ENCODE measurements around the gene EFNA5. TPM values are rescaled to one million over a fixed set of nuclear protein-coding genes. Genes with fewer than 3 reads are reported as not detected.

EFNA5 gene
- total RNA-seq, 1 experiment from 2014 or later, result 0.22 TPM

DNA sequence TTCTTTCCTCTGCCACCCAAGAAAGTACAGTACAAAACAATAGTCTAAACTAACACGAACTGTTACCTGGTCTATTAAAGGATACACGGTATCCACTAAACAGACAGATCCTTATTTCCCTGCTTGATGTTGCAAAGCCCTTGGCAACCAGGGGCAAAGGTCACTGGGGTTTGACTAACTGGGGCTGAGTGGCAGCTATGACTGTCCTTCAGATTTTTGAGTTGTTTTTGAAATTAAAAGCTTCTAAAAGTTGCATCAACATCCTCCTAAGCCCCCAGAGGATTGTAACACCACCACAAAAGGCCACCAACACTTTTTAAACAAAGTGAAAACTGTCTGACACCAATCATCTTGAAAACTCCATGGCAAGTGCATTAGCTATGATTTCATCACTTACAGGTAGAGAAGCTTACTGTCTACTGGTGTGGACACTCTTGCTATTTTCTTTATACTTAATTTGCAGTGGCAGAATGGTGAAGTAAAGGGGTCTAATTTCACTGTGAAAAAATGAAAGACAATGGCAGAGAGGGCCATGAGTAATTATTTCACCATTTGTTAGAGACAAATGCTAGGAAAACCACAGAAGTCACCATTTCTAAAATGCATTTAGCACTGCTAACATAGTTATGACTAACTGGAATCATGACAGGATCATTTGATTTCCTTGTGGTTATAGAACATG, 292.4 kb downstream of the EFNA5 start:
- Histone ChIP-seq H3K9me3 (ENCODE audit: control insufficient read depth in 1 of 2, insufficient read depth in 1 of 2, low read depth in 1 of 2, low read length in 2 of 2) (no peaks in the 10 kb centered on the region), H3K27ac (ENCODE audit: low read depth, low read length) (no peak overlapping the region), H3K27me3 (ENCODE audit: insufficient read depth, low read length) (no peaks in the 10 kb centered on the region), H3K9me2 (ENCODE audit: insufficient read depth) (no peaks in the 10 kb centered on the region), H3K4me3 (replicated peaks in 1 of 2; ENCODE audit: low read depth in 1 of 2, low read length in 2 of 2) (no peak overlapping the region), H3K4me2 (ENCODE audit: low read length) (no peak overlapping the region), H3K36me3 (ENCODE audit: control insufficient read depth in 1 of 2, insufficient read depth in 2 of 2, low read length in 2 of 2) (no peaks in the 10 kb centered on the region), H3K79me2 (ENCODE audit: insufficient read depth, low read length) (no peaks in the 10 kb centered on the region), H3K9ac (ENCODE audit: low read length) (no peak overlapping the region), H2AFZ (ENCODE audit: low read depth, low read length, poor library complexity, severe bottlenecking) (no peak overlapping the region), H3K4me1 (ENCODE audit: control insufficient read depth in 1 of 2, insufficient read depth in 2 of 2, low read length in 2 of 2) (peaks cover 12 to 22% of the 10 kb centered on the region in 2 experiments), H4K20me1 (ENCODE audit: insufficient read depth) (no peaks in the 10 kb centered on the region)
- POLR2A ChIA-PET, result no interaction called here
- no peak for DNase-seq (ENCODE audit: low read depth, low spot score)
- CTCF ChIA-PET, result no interaction called here
- intact Hi-C loops (cut with micrococcal nuclease), result no loop called here
- TF ChIP-seq, protein P1, sequence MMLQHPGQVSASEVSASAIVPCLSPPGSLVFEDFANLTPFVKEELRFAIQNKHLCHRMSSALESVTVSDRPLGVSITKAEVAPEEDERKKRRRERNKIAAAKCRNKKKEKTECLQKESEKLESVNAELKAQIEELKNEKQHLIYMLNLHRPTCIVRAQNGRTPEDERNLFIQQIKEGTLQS (IDR thresholded peaks at IDR 0.05), result no peak
- TF ChIP-seq, protein P2, sequence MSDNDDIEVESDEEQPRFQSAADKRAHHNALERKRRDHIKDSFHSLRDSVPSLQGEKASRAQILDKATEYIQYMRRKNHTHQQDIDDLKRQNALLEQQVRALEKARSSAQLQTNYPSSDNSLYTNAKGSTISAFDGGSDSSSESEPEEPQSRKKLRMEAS (IDR thresholded peaks at IDR 0.05), result no peak
- TF ChIP-seq, protein P3, sequence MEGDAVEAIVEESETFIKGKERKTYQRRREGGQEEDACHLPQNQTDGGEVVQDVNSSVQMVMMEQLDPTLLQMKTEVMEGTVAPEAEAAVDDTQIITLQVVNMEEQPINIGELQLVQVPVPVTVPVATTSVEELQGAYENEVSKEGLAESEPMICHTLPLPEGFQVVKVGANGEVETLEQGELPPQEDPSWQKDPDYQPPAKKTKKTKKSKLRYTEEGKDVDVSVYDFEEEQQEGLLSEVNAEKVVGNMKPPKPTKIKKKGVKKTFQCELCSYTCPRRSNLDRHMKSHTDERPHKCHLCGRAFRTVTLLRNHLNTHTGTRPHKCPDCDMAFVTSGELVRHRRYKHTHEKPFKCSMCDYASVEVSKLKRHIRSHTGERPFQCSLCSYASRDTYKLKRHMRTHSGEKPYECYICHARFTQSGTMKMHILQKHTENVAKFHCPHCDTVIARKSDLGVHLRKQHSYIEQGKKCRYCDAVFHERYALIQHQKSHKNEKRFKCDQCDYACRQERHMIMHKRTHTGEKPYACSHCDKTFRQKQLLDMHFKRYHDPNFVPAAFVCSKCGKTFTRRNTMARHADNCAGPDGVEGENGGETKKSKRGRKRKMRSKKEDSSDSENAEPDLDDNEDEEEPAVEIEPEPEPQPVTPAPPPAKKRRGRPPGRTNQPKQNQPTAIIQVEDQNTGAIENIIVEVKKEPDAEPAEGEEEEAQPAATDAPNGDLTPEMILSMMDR (IDR thresholded peaks at IDR 0.05 in 2 of 3, conservative IDR thresholded peaks at IDR 0.05 in 1 of 3; ENCODE audit: borderline replicate concordance in 1 of 3, insufficient read depth in 1 of 3, low read depth in 2 of 3, low read length in 2 of 3), result no peak
- TF ChIP-seq YY1 (IDR thresholded peaks at IDR 0.05; ENCODE audit: extremely low read depth, insufficient replicate concordance, low read depth, low read length), result no peak
- no peak for TF ChIP-seq POLR2A (IDR thresholded peaks at IDR 0.05; ENCODE audit: borderline replicate concordance, extremely low read depth, insufficient read depth, insufficient read length)
- TF ChIP-seq RAD21 (IDR thresholded peaks at IDR 0.05; ENCODE audit: low read depth), result no peak
- no peak for ATAC-seq
- BruUV-seq (replicated peaks), result no TSS peak
- RAD21 ChIA-PET (ENCODE audit: low non-redundant PET in 1 of 2, low total read pairs in 2 of 2, uncharacterized antibody in 2 of 2, unreplicated experiment in 2 of 2), result no interaction called here

DNA sequence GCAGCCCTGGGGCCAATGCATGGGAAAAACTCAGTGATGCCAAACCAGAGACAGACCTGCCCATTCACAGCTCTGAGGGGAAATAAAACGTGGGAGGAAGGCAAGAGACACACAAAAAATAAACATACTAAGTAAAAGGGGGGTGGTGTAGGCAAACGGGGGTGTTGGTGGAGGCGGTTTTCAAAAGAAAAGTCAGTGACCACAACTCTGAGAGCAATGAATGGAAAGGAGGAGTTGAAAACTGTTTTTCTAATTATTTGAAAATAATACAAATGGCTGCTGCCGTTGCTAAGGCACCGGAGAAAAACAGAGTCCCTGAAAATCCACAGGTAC, 293.5 kb downstream of the EFNA5 start:
- ChIA-PET RAD21 (ENCODE audit: low non-redundant PET in 1 of 2, low total read pairs in 2 of 2, uncharacterized antibody in 2 of 2, unreplicated experiment in 2 of 2) (no interaction called here), POLR2A (no interaction called here), CTCF (no interaction called here)
- peaks cover 12 to 18% of the 10 kb centered on the region in 2 experiments for H3K4me1 ChIP-seq (ENCODE audit: control insufficient read depth in 1 of 2, insufficient read depth in 2 of 2, low read length in 2 of 2)
- no peaks in the 10 kb centered on the region for H4K20me1 ChIP-seq (ENCODE audit: insufficient read depth)
- no peak overlapping the region for H3K4me3 ChIP-seq (replicated peaks in 1 of 2; ENCODE audit: low read depth in 1 of 2, low read length in 2 of 2)
- BruUV-seq (replicated peaks), result no TSS peak
- no peak overlapping the region for H3K4me2 ChIP-seq (ENCODE audit: low read length)
- H3K9me3 ChIP-seq (ENCODE audit: control insufficient read depth in 1 of 2, insufficient read depth in 1 of 2, low read depth in 1 of 2, low read length in 2 of 2), result no peaks in the 10 kb centered on the region
- no peak for ATAC-seq
- H3K79me2 ChIP-seq (ENCODE audit: insufficient read depth, low read length), result no peaks in the 10 kb centered on the region
- no peak overlapping the region for H3K9ac ChIP-seq (ENCODE audit: low read length)
- H3K9me2 ChIP-seq (ENCODE audit: insufficient read depth), result no peaks in the 10 kb centered on the region
- H3K27ac ChIP-seq (ENCODE audit: low read depth, low read length), result no peak overlapping the region
- intact Hi-C loops (cut with micrococcal nuclease), result no loop called here
- H2AFZ ChIP-seq (ENCODE audit: low read depth, low read length, poor library complexity, severe bottlenecking), result no peak overlapping the region
- no peak for DNase-seq (ENCODE audit: low read depth, low spot score)
- no peaks in the 10 kb centered on the region for H3K27me3 ChIP-seq (ENCODE audit: insufficient read depth, low read length)
- H3K36me3 ChIP-seq (ENCODE audit: control insufficient read depth in 1 of 2, insufficient read depth in 2 of 2, low read length in 2 of 2), result no peaks in the 10 kb centered on the region
- TF ChIP-seq SP1 (IDR thresholded peaks at IDR 0.05; ENCODE audit: low read depth) (no peak), SIN3A (IDR thresholded peaks at IDR 0.05; ENCODE audit: low read depth) (no peak), EZH2phosphoT487 (IDR thresholded peaks at IDR 0.05; ENCODE audit: borderline replicate concordance) (no peak), POLR2A (IDR thresholded peaks at IDR 0.05; ENCODE audit: borderline replicate concordance, extremely low read depth, insufficient read depth, insufficient read length) (no peak), FOSL1 (IDR thresholded peaks at IDR 0.05; ENCODE audit: low read depth) (no peak), ZNF274 (IDR thresholded peaks at IDR 0.05; ENCODE audit: low read depth, low read length) (no peak), SRF (IDR thresholded peaks at IDR 0.05; ENCODE audit: low read depth) (no peak), CEBPB (IDR thresholded peaks at IDR 0.05; ENCODE audit: low read depth) (no peak), YY1 (IDR thresholded peaks at IDR 0.05; ENCODE audit: extremely low read depth, insufficient replicate concordance, low read depth, low read length) (no peak), EGR1 (IDR thresholded peaks at IDR 0.05; ENCODE audit: low read depth) (no peak), ELF1 (IDR thresholded peaks at IDR 0.05; ENCODE audit: borderline replicate concordance, low read depth) (no peak), RAD21 (IDR thresholded peaks at IDR 0.05; ENCODE audit: low read depth) (no peak), ZFX (IDR thresholded peaks at IDR 0.05) (no peak)
- TF ChIP-seq, protein P2 (IDR thresholded peaks at IDR 0.05), result no peak
